Occipital lobe (tissue), 2 donors: ENCODE data around the gene FN1. TPM values are rescaled to one million over a fixed set of nuclear protein-coding genes. Genes with fewer than 3 reads are reported as not detected.

Experiments used
- DNase-seq: peaks from one replicate; lab custom pipeline; 2025; lab: John Stamatoyannopoulos, UW
- total RNA-seq: library from RNA; depleted of rRNA; stranded (reverse); fragments of >200 nt; gene quantifications from one replicate; pipeline ENCODE4 v1.2.3, GENCODE V29; 2014

Gene FN1
- total RNA-seq, 1 donor from 2014 or later: 85.5 TPM

DNA sequence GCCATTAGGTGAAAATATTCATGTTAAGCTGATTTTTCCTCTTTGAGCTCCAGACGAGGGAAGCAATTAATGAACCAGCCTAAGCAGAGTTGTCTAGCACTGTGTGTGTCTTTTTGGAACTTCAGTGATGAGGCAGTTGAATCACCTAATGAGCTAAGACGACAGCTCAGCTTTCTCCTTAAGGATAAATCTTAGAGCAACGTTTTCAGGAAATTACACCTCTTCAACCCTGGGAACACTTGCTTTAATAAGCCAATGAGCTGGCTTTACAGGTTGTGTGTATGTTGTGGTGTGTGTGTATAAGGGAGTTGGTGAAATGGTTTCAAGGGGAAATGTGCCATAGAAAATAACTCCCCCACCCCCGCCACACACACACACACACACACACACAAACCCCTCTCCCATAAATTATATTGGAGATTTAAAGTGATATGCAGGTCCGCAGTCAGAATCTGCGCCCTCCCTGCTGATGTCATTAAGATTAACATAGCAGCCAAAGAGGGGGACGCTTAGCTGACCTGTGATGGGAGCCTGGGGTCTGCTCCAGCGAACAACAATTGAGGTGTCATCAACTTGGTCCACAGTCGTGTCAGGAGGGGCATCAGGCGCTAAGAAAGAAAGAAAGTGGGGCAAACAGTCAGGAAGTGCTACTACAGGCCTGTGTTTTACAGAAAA lies 28.1 kb downstream of the FN1 start:
- DNase-seq: no peak

GRCh38 chr2:215407061-215407460 lies 28.8 kb downstream of the FN1 start:
- no peak for DNase-seq

DNA sequence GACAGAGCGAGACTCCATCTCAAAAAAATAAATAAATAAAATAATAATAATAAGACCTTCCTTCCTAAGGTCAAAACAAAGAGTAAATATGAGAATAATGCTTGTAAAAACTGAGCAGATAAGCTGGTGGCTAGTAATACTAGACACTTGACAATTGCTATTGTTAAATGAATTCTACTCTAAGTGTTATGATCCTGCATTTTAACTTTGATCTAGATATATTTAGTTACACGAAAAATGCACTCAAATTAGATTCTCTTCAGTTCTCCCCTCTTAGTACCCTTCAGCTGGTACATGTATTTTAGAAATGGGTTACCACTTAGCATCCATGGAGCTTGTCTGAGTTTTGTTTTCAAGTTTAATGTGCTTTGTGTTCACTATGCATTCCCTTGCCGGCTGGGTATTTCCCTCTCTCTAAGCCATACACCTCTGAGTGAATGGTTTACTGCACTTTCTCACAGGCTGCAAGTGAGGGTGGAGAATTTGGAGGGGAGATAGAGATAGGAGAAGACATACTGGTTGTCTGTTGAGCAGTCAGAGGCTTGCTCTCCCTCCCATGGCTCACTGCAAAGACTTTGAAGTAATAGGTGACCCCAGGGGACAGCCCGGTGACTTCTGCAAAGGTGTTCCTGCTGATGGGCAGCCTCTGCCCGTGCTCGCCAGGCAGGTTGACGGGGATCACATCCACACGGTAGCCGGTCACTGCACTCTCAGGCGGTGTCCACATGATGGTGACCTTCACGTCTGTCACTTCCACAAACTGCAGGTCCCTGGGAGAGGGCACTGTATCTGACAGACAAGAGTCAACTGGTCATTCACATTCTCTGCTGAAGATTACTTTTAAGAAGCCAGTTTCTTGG lies 29.9 kb downstream of the FN1 start:
- no peak for DNase-seq

DNA sequence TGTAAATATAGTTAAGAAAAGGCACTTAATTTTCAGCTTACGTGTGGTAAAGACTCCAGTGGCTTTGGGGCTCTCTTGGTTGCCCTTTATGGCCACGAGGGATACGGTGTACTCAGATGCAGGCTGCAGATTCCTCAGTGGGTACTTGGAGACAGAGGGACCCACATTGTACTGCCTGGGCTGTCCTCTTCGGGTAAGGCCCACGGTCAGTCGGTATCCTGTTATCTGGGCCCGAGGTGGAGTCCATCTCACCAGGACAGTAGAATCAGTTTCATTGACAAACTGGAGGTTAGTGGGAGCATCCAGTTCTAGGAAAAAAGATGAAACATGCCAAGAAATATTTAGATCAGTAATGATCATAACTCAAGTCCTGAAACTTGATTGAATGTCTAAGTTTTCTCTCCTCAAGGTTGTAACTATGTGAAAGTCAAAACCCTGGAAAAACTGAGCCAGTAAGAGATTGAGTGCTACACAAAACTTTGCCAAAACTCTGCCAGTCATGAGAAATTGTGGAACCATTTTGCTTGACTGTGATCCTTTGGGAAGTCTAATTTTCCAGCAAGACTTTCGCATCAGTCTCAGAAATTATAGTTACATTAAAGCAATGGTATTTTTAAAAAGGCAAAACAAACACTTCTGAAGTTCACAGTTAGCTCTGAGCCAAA lies 31.4 kb downstream of the FN1 start:
- no peak for DNase-seq

GRCh38 chr2:215403441-215404347 lies 32.2 kb downstream of the FN1 start:
- no peak for DNase-seq

- no peak for DNase-seq
Observed at GRCh38 chr2:215401896-215402379, 33.9 kb downstream of the FN1 start.

GRCh38 chr2:215399067-215399716 lies 36.7 kb downstream of the FN1 start:
- no peak for DNase-seq

DNA sequence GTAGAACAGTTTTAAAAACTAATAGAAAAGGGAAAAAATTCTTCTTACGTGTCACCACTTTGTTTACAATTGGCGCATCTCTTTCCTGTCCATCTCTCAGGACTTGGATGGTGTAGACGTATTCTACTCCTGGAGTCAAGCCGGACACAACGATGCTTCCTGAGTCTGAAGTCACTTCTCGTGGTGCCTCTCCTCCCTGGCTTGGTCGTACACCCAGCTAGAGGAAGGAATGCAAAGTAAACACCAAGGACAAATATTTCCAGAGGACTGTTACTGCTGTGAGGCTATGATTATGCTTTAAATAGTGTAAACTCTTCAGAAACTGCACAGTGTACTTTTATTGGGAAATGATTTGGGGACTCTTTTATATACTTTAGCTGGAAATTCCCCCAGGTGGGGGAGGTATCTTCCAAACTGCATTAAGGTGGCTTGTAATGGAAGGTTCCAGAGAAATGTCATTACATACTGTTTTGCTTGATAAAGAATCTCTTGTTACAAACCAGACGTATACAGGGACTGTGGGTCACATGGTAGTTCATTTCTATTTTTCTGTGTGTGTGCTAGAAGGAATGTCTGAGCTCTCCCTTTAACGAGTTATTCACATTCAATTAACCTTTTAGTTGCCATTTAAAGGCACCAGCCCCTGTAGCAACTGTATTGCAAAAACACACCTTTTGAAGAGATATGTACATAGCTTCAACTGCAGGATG lies 38.1 kb downstream of the FN1 start:
- DNase-seq: no peak

DNA sequence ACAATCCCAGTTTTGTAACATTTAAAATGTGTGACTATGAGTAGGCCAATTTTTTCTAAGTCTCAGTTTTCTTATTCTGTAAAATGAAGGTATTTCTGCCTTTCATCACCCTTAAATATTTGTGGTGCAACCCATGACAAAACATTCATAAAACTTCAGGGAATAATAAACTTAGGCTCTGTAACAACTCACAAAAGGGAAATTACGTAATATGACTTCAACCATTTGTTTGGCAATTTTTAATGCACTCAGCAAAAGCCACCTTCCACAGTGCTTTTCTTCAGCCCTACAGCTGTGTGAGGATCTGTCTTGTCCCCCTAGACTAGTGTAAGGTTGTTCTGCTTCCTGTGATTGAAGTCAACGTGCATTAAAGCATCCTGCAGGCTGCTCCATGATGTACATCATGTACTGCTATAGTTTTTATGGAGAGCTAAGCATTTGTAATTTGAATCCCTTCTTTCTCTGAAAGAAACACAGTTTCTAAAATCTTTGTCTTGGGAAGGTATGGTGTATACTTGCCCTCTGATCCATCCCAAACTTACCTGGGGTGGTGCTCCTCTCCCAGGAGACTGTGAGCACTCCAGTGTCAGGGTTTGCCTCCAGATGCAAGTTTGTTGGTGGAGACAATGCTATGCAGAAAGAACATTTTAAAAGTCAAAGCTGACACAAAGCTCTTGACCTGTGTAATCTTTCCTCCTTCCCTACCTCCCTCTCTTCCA lies 39.1 kb downstream of the FN1 start:
- DNase-seq: no peak

DNA sequence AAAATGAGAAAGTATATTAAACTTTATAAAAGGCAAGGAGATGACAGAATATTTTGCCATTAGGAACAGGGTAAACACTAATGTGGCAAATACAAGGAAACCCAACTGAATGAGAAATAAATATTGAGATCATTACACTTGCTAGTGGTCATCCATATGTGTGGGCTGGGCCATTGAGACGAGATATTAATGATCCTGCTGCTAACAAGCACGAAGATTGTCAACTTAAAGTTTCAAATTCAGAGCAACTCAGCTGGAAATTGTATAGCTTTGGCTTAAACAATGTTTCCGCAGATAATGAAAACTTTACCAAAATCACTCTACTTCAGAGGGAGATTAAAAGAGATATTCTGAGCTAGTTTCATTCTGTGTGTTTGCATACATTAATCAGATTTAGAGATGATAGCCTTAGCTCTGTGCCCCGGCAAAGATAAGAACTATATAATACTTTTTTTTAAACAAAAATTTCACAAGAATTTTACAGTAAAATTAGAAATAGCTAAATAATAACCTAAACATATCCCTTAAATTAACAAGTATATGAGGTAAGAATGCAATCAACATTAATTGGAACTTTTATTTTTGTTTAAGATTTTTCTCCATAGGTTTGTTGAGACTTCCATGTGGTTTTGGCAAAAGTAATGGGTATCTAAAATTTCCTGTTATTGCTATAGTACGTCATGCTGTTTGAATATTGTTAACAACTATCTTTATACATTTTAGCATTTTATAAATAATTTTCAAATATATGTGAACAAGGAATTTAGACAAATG lies 40.0 kb downstream of the FN1 start:
- DNase-seq: no peak

DNA sequence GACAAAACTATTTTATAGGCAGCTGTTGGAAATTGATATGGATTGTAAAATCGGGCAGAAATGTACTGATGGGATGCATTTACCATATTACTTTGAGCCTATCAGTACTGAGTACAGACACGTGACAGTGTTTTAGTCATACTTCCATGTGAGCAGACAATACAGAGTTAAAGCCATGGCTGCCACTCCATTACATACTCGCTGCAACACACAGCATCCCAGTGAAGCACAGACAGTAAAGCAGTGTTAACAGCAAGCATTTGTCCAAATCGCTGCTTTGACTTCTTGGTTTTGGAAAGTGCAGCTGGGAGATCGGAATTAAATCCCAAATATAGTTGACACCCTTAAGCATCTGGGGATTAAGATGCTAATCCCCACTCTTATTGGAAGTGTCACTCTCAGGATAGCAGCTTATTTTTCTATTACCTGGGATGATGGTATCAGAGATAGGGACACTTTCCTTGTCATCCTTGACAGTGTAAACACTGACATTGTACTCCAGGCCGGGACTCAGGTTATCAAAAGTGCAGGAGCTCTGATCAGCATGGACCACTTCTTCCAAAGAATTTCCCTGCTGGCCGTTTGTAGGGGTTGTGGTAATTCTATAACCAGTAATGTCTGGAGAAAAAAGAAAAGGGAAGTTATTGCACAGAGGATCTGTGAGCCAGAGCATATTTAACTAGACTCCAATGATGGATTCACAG lies 41.6 kb downstream of the FN1 start:
- no peak for DNase-seq

GRCh38 chr2:215392687-215393270 lies 43.1 kb downstream of the FN1 start:
- DNase-seq: no peak

DNA sequence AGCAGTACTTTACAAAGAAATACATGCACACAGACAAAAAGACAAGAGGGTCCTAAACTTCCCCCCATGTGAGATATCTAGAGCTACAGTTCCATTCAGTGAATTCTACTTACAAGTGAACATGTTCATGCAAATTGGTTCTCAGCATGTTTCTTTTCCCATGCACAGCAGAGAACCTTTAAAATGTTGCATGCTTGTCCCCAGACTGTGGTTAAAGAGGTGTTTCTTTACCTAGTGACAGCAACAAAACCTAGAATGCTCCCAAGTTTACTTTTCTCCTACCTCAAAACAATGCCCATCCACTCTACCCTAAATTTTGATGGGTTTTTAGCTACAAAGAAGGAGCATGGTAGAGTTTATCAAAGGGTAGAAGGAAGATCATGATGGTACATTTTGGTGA lies 43.7 kb downstream of the FN1 start:
- no peak for DNase-seq

- no peak for DNase-seq
Observed at GRCh38 chr2:215391531-215391930, 44.3 kb downstream of the FN1 start.

DNA sequence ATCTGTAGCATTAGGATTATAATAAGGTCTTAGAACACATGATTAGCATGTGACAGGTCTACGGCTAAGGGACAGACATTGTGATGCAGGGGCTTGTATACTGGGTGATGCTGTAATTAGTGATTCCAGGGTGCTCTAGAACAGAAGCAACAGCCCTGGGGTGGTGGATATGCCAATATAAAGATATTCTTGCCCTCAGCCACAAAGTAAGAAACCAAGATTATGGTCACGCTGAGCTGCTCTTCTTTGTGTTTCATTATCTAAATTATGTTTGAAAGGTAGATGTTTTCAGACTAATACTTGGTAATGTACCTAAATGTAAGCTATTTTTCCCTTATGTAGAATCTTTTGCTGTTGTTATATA lies 45.3 kb downstream of the FN1 start:
- DNase-seq: no peak

DNA sequence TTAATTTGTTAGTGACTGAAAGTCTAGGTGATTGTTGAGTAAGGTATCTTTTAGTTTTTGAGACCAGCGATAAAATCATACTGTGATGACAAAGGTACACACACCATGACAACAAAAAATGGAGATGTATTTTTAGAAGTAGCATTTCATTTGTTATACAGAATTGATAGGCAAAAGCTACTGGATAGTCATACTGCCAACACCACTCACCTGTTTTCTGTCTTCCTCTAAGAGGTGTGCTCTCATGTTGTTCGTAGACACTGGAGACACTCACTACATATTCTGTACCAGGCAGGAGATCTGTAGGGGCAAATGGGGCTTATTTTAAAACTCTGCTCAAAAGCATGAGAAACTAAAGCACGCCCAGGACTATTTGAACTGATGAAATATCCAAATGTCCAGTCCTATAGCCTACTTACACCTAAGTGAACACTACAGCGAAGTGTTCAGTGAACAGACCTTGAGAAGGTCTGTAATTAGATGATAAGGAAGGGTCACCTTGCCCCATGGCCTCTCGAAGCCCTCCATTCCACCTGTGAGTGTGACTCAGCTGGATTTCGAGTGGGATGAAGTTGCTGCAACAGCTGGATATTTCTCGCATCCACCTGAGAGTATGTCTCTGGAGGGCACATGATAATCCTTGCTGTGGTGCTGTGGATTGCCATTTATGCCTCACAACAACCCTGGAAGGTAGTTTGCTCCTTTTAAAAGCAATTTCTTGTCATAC lies 47.7 kb downstream of the FN1 start:
- no peak for DNase-seq

DNA sequence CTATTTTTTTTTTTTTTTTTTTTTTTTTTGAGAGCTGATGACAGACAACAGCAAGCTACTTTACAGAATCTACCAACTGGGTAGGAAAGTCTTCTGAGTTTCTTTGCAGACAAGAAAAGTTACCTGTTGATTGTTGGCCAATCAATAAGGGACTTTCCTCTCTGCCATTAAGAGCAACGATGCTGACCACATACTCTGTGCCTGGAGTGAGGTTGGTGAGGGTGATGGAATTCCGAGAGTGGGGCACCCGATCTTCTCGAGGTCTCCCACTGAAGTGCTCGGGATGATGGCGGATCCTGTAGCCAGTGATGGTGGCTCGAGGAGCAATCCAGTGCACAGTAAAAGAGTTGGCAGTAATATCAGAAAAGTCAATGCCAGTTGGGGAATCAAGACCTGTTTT lies 49.3 kb downstream of the FN1 start:
- DNase-seq: no peak
